ENCODE measurements around the gene XG.

Gene XG

GRCh38 chrX:2781698-2782097 lies 29.9 kb downstream of the XG start:
- TF ChIP-seq CTCF (IDR thresholded peaks at IDR 0.05; ENCODE audit: insufficient read depth, low read depth, low read length, missing control alignments) = no peak
- no peak overlapping the region for H3K4me3 ChIP-seq (ENCODE audit: low read depth, low read length)
- DNase-seq (ENCODE audit: low read depth) = peak; percentile 23

GRCh38 chrX:2782171-2782570 lies 30.3 kb downstream of the XG start:
- H3K4me3 ChIP-seq (ENCODE audit: low read depth, low read length) = no peak overlapping the region
- no peak for DNase-seq (ENCODE audit: low read depth)

DNA sequence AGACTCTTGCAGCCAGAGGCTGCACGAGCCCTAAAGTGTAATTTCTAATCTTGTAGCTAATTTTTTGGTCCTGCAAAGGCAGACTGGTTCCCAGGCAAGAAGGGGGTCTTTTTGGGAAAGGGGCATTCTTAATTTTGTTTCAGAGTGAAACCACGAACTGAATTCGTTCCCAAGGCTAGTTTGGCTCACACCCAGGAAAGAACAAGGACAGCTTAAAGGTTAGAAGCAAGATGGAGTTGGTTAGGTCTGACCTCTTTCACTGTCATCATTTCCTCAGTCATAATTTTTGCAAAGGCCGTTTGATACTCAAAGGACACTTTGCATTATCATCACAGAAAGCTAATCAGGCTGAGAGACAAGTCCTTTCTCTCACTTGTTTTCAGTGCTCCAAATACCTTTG lies 30.9 kb downstream of the XG start:
- TF ChIP-seq CTCF (IDR thresholded peaks at IDR 0.05; ENCODE audit: insufficient read depth, low read depth, low read length, missing control alignments) = no peak
- no peak for DNase-seq (ENCODE audit: low read depth)
- H3K4me3 ChIP-seq (ENCODE audit: low read depth, low read length) = no peak overlapping the region

More at GRCh38 chrX:2782171-2782570, 30.3 kb downstream of the XG start:
- no peak for TF ChIP-seq CTCF (IDR thresholded peaks at IDR 0.05; ENCODE audit: insufficient read depth, low read depth, low read length, missing control alignments)

DNA sequence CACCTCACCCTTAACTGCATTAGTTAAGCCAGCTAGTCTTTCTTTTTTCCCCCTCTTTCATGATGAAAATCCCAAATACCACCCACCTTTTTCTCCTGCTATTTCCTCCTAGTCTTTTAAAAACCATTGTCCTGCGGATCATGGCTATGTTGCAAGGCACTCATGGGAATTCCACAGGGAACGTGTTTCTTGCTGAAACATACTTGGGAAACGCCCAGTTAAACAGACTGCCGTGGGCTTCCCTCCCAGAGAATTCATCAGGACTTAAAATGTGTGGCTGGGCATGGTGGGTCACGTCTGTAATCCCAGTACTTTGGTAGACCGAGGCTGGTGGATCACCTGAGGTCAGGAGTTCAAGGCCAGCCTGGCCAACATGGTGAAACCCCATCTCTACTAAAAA lies 32.2 kb downstream of the XG start:
- no peak for TF ChIP-seq CTCF (IDR thresholded peaks at IDR 0.05; ENCODE audit: insufficient read depth, low read depth, low read length, missing control alignments)
- no peak overlapping the region for H3K4me3 ChIP-seq (ENCODE audit: low read depth, low read length)
- no peak for DNase-seq (ENCODE audit: low read depth)

GRCh38 chrX:2785538-2785937 lies 33.7 kb downstream of the XG start:
- DNase-seq (ENCODE audit: low read depth) = no peak
- H3K4me3 ChIP-seq (ENCODE audit: low read depth, low read length) = no peak overlapping the region
- TF ChIP-seq CTCF (IDR thresholded peaks at IDR 0.05; ENCODE audit: insufficient read depth, low read depth, low read length, missing control alignments) = no peak

DNA sequence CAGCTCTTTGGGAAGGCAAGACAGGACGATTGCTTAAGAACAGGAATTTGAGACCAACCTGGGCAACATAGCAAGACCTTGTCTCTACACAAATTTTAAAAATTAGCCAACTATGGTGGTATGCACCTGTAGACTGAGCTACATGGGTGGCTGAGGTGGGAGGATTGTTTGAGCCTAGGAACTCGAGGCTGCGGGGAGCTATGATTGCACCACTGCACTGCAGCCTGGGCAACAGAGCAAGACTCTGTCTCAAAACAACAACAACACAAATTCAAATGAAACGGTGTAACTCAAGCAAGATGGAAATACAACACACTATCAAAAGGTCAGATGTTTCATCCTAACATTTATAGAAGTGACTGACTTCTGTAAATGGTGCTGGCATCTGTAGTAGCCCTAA lies 37.1 kb downstream of the XG start:
- H3K4me3 ChIP-seq (ENCODE audit: low read depth, low read length) = no peak overlapping the region
- DNase-seq (ENCODE audit: low read depth) = no peak
- no peak for TF ChIP-seq CTCF (IDR thresholded peaks at IDR 0.05; ENCODE audit: insufficient read depth, low read depth, low read length, missing control alignments)

- TF ChIP-seq CTCF (IDR thresholded peaks at IDR 0.05; ENCODE audit: insufficient read depth, low read depth, low read length, missing control alignments) = no peak
- H3K4me3 ChIP-seq (ENCODE audit: low read depth, low read length) = no peak overlapping the region
- DNase-seq (ENCODE audit: low read depth) = no peak
Observed at GRCh38 chrX:2789569-2789968, 37.7 kb downstream of the XG start.
